KMS-11 (cell line): Measurements from ENCODE around the gene CATSPER3.

Experiments used
- H2AFZ ChIP-seq: fragments of 200-600 bp; sonication (generic); 2 replicates; pipeline ENCODE4 v1.6.1; 2016; ENCODE audit warnings: antibody characterized with exemption, mixed run types, low read depth
- H3K27ac ChIP-seq: fragments of 200-600 bp; sonication (generic); 2 replicates; pipeline ENCODE4 v1.6.1; 2016; ENCODE audit warnings: mild to moderate bottlenecking, mixed run types
- H3K27me3 ChIP-seq: fragments of 200-600 bp; sonication (generic); 2 replicates; pipeline ENCODE4 v1.6.1; 2017; ENCODE audit warnings: mild to moderate bottlenecking, low read depth, mixed run types, moderate library complexity; ENCODE audit not compliant: insufficient read depth
- H3K36me3 ChIP-seq: fragments of 200-600 bp; sonication (generic); 2 replicates; pipeline ENCODE4 v1.6.1; 2017; ENCODE audit warnings: mild to moderate bottlenecking, mixed run types; ENCODE audit not compliant: insufficient read depth
- H3K4me1 ChIP-seq: fragments of 200-600 bp; sonication (generic); 2 replicates; pipeline ENCODE4 v1.6.1; 2016; ENCODE audit warnings: mild to moderate bottlenecking, low read depth, mixed run types; ENCODE audit not compliant: poor library complexity, severe bottlenecking
- H3K4me2 ChIP-seq: fragments of 200-600 bp; sonication (generic); 2 replicates; pipeline ENCODE4 v1.7.0; 2016; ENCODE audit warnings: mild to moderate bottlenecking, mixed run types
- H3K4me3 ChIP-seq: fragments of 200-600 bp; sonication (generic); IDR thresholded peaks from 2 replicates; pipeline ENCODE4 v1.6.1; 2017; ENCODE audit warnings: low read depth, low read length, mixed read lengths; ENCODE audit not compliant: insufficient read depth
- H3K79me2 ChIP-seq: fragments of 200-600 bp; sonication (generic); 2 replicates; pipeline ENCODE4 v1.6.1; 2016; ENCODE audit warnings: low read depth, mixed run types; ENCODE audit not compliant: insufficient read depth
- H3K9ac ChIP-seq: fragments of 200-600 bp; sonication (generic); 2 replicates; pipeline ENCODE4 v1.6.1; 2016; ENCODE audit warnings: mild to moderate bottlenecking, mixed run types
- H4K20me1 ChIP-seq: fragments of 200-600 bp; sonication (generic); 2 replicates; pipeline ENCODE4 v1.6.1; 2016; ENCODE audit warnings: mild to moderate bottlenecking, mixed run types; ENCODE audit not compliant: insufficient read depth
- TF ChIP-seq, protein P1 (sequence below): fragments of 200-600 bp; sonication (generic); conservative IDR thresholded peaks from 2 replicates; pipeline ENCODE4 v1.6.1; 2017; ENCODE audit warnings: low read depth, mild to moderate bottlenecking, antibody characterized with exemption, low read length, moderate library complexity, mixed read lengths

CATSPER3 gene

DNA sequence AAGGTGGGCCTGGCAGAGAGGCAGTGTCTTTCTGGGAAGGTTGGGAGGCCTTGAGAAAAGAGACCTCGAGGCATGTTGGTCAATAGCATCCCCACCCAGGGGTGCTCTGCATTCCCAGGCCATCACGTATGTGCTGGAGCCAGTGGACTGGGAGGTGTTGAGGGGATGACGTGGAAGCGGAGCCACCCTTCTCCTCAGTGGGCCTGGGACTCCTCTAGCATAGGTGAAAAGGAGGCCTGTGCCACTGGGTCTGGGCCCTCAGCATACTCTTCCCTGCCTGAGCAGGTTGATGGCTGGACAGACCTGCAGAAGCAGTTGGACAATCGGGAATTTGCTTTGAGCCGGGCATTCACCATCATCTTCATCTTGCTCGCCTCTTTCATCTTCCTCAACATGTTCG is 40.8 kb downstream of the CATSPER3 start:
- TF ChIP-seq, protein P1, sequence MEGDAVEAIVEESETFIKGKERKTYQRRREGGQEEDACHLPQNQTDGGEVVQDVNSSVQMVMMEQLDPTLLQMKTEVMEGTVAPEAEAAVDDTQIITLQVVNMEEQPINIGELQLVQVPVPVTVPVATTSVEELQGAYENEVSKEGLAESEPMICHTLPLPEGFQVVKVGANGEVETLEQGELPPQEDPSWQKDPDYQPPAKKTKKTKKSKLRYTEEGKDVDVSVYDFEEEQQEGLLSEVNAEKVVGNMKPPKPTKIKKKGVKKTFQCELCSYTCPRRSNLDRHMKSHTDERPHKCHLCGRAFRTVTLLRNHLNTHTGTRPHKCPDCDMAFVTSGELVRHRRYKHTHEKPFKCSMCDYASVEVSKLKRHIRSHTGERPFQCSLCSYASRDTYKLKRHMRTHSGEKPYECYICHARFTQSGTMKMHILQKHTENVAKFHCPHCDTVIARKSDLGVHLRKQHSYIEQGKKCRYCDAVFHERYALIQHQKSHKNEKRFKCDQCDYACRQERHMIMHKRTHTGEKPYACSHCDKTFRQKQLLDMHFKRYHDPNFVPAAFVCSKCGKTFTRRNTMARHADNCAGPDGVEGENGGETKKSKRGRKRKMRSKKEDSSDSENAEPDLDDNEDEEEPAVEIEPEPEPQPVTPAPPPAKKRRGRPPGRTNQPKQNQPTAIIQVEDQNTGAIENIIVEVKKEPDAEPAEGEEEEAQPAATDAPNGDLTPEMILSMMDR = no peak
- no peak overlapping the region for H3K27ac ChIP-seq
- no peaks in the 10 kb centered on the region for H3K4me1 ChIP-seq
- no peak overlapping the region for H2AFZ ChIP-seq
- H3K4me3 ChIP-seq = no peak overlapping the region
- no peaks in the 10 kb centered on the region for H3K27me3 ChIP-seq
- no peak overlapping the region for H3K4me2 ChIP-seq
- no peaks in the 10 kb centered on the region for H3K79me2 ChIP-seq
- no peaks in the 10 kb centered on the region for H3K36me3 ChIP-seq
- no peak overlapping the region for H3K9ac ChIP-seq
- no peaks in the 10 kb centered on the region for H4K20me1 ChIP-seq

DNA sequence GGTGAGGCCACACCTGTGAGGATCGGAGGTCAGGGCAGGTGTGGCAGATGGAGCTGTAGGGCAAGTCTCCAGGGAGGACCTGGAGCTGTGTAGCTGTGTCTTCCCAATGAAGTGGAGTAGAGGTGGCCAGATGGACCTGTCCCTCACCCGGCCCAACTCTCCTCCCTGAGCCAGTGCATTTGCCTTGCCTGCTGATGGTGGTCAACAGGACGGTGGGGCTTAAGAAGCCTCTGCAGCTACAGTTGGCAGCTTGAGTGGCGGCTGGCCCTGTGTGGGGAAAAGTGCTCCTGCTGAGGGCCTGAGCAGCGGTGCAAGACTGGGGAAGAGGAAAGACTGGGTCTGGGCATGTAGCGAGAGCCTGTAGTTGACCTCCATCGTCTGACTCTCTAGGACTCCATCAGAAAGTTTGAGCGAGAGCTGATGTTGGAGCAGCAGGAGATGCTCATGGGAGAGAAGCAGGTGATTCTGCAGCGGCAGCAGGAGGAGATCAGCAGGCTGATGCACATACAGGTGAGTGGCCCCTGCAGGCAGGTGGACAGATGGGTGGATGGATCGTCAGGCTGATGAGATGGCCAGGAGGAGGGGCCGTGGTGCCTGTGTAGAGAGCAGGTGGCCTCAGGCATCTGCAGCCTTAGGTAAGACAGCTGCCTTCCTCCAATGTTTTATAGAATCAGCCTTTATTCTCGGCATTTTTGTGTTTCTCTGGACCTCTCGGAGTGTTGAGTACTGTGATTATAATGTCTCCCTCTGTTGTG is 41.5 kb downstream of the CATSPER3 start:
- H3K79me2 ChIP-seq = no peaks in the 10 kb centered on the region
- H4K20me1 ChIP-seq = no peaks in the 10 kb centered on the region
- H3K9ac ChIP-seq = no peak overlapping the region
- no peaks in the 10 kb centered on the region for H3K36me3 ChIP-seq
- no peak overlapping the region for H2AFZ ChIP-seq
- no peak overlapping the region for H3K4me2 ChIP-seq
- no peaks in the 10 kb centered on the region for H3K4me1 ChIP-seq
- H3K27ac ChIP-seq = no peak overlapping the region
- TF ChIP-seq, protein P1 = no peak
- H3K27me3 ChIP-seq = no peaks in the 10 kb centered on the region
- H3K4me3 ChIP-seq = no peak overlapping the region

DNA sequence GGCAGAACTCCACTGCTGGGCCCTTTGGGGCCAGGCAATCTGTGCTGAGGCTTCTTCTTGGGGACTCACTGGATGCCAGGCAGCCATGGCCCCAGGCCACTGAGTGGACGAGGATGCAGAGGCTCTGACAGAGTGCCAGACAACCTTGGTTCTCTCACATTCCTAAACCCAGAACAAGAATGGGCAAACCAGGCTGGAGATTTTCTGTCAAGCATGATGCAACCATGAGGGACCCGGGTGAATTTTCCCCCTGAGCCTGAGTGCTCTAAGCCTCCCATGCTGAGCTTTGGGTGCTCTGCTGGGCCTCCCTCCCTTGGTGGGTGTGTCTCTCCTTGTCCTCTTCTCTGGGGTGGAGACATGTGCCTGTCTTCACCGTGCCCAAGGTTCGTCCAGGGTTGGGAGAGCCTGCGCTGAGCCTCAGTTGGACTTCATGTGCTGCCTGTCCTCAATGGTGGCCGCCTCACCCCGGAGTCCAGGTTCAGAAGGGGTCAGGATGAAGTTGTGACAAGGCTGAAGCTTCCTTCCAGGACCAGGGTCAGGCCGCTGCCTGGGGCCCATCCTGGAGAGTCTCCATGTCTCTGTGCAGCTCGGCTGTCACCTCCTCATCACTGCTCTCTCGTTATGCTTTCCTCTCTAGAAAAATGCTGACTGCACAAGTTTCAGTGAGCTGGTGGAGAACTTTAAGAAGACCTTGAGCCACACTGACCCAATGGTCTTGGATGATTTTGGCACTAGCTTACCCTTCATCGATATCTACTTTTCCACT is 42.2 kb downstream of the CATSPER3 start:
- Histone ChIP-seq H3K4me3 (no peak overlapping the region), H3K9ac (no peak overlapping the region), H4K20me1 (no peaks in the 10 kb centered on the region), H3K4me1 (no peaks in the 10 kb centered on the region), H3K36me3 (no peaks in the 10 kb centered on the region), H2AFZ (no peak overlapping the region), H3K27me3 (no peaks in the 10 kb centered on the region), H3K27ac (no peak overlapping the region), H3K79me2 (no peaks in the 10 kb centered on the region), H3K4me2 (no peak overlapping the region)
- TF ChIP-seq, protein P1 = no peak

DNA sequence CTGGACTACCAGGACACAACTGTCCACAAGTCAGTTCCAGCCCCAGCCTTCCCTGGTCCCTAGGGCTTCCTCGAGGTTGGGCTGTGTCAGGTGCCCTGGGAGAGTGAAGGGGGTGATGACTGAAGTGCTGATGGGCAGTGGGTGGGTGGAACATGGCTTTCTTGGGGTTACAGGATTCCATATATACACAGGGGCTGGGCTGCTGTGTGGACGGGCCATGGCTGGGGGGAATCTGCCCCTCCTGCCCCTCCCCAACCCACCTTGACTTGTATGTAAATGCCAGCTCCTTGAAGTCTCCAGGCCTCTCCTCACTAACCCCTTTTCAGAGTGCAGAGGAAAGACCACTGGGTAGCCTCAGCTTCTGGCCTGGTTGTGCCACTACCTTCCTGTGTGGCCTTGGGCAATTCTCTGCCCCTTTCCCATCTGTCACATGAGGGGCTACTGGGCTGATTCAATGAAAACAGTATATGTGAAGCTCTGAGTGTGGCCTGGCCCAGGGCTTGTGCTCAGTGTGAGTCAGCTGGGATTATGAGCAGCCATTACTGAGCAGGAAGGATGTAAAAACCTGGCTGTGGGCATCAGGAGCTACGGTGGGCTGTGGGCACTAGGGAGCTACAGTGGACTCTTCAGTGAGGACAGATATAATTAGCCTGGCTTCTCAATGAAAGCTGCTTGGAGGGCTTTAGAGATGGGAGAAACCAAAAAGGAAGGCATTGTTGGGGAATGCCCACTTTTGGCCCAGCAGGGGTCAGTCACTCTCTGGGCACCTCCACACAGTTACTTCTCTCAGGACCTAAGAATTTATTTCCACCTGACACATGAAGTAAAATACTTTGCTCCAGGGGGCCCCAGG is 43.0 kb downstream of the CATSPER3 start:
- H2AFZ ChIP-seq = no peak overlapping the region
- H3K4me1 ChIP-seq = no peaks in the 10 kb centered on the region
- H3K27me3 ChIP-seq = no peaks in the 10 kb centered on the region
- no peaks in the 10 kb centered on the region for H3K36me3 ChIP-seq
- no peak overlapping the region for H3K4me3 ChIP-seq
- no peak overlapping the region for H3K4me2 ChIP-seq
- H3K9ac ChIP-seq = no peak overlapping the region
- no peaks in the 10 kb centered on the region for H3K79me2 ChIP-seq
- H3K27ac ChIP-seq = no peak overlapping the region
- H4K20me1 ChIP-seq = no peaks in the 10 kb centered on the region
- TF ChIP-seq, protein P1 = no peak
